Osteoblast (primary cell): Measurements from ENCODE around the gene CACNA1D. TPM values are rescaled to one million over a fixed set of nuclear protein-coding genes. Genes with fewer than 3 reads are reported as not detected.

Source experiments
- DNase-seq: peaks from one replicate; pipeline ENCODE4 v3.0.0; 2011; ENCODE audit warnings: low spot score, mixed read lengths; ENCODE audit not compliant: insufficient read length; ENCODE audit errors: missing footprints
- H2AFZ ChIP-seq: 2 replicates; pipeline ENCODE4 v1.6.0; 2011; ENCODE audit warnings: mild to moderate bottlenecking, low read length
- H3K27ac ChIP-seq: 2 replicates; pipeline ENCODE4 v1.5.1; 2011; ENCODE audit warnings: mild to moderate bottlenecking, low read depth, low read length, moderate library complexity
- H3K27me3 ChIP-seq: 2 replicates; pipeline ENCODE4 v1.6.0; 2012; ENCODE audit warnings: mild to moderate bottlenecking, control low read depth, inconsistent platforms, low read length, moderate library complexity; ENCODE audit not compliant: insufficient read depth
- H3K36me3 ChIP-seq: 2 replicates; pipeline ENCODE4 v1.5.1; 2011; ENCODE audit warnings: mild to moderate bottlenecking, low read length, control low read depth, moderate library complexity; ENCODE audit not compliant: insufficient read depth
- H3K4me1 ChIP-seq: 2 replicates; pipeline ENCODE4 v1.5.1; 2011; ENCODE audit warnings: mild to moderate bottlenecking, low read length, control low read depth, moderate library complexity; ENCODE audit not compliant: insufficient read depth
- H3K4me2 ChIP-seq: 2 replicates; pipeline ENCODE4 v1.6.0; 2011; ENCODE audit warnings: mild to moderate bottlenecking, low read length; ENCODE audit not compliant: insufficient read depth
- H3K4me3 ChIP-seq: fragments of 200-600 bp; sonication (generic); 3 replicates; pipeline ENCODE4 v1.5.1; 2012; ENCODE audit warnings: mild to moderate bottlenecking, low read length, inconsistent platforms; ENCODE audit not compliant: insufficient read depth
- H3K79me2 ChIP-seq: 2 replicates; pipeline ENCODE4 v1.6.0; 2012; ENCODE audit warnings: mild to moderate bottlenecking, low read length, control low read depth, inconsistent platforms; ENCODE audit not compliant: insufficient read depth
- H3K9me3 ChIP-seq: 2 replicates; pipeline ENCODE4 v1.5.1; 2011; ENCODE audit warnings: low read depth, low read length, control low read depth
- H4K20me1 ChIP-seq: 2 replicates; pipeline ENCODE4 v1.6.0; 2012; ENCODE audit warnings: mild to moderate bottlenecking, low read length, control low read depth; ENCODE audit not compliant: insufficient read depth
- total RNA-seq: library from RNA; depleted of rRNA; stranded (reverse); fragments of >200 nt; gene quantifications from 2 replicates; pipeline ENCODE4 v1.2.3, GENCODE V29; 2012
- TF ChIP-seq, protein P1 (sequence below): IDR thresholded peaks from 2 replicates; pipeline ENCODE4 v1.5.1; 2011; ENCODE audit warnings: mild to moderate bottlenecking, low read depth, low read length, moderate library complexity; ENCODE audit errors: extremely low read depth

CACNA1D gene
- total RNA-seq, 1 donor, result under 0.01 TPM

- no peaks in the 10 kb centered on the region for H4K20me1 ChIP-seq
- no peaks in the 10 kb centered on the region for H3K9me3 ChIP-seq
- no peak for DNase-seq
- H3K27me3 ChIP-seq, result peaks cover 14% of the 10 kb centered on the region
- H2AFZ ChIP-seq, result no peak overlapping the region
- no peaks in the 10 kb centered on the region for H3K36me3 ChIP-seq
- H3K27ac ChIP-seq, result no peak overlapping the region
- H3K79me2 ChIP-seq, result no peaks in the 10 kb centered on the region
- no peaks in the 10 kb centered on the region for H3K4me1 ChIP-seq
- no peak overlapping the region for H3K4me3 ChIP-seq
- TF ChIP-seq, protein P1, sequence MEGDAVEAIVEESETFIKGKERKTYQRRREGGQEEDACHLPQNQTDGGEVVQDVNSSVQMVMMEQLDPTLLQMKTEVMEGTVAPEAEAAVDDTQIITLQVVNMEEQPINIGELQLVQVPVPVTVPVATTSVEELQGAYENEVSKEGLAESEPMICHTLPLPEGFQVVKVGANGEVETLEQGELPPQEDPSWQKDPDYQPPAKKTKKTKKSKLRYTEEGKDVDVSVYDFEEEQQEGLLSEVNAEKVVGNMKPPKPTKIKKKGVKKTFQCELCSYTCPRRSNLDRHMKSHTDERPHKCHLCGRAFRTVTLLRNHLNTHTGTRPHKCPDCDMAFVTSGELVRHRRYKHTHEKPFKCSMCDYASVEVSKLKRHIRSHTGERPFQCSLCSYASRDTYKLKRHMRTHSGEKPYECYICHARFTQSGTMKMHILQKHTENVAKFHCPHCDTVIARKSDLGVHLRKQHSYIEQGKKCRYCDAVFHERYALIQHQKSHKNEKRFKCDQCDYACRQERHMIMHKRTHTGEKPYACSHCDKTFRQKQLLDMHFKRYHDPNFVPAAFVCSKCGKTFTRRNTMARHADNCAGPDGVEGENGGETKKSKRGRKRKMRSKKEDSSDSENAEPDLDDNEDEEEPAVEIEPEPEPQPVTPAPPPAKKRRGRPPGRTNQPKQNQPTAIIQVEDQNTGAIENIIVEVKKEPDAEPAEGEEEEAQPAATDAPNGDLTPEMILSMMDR, result no peak
- H3K4me2 ChIP-seq, result no peak overlapping the region
Measured at GRCh38 chr3:53709256-53709655, 214.8 kb downstream of the CACNA1D start.

DNA sequence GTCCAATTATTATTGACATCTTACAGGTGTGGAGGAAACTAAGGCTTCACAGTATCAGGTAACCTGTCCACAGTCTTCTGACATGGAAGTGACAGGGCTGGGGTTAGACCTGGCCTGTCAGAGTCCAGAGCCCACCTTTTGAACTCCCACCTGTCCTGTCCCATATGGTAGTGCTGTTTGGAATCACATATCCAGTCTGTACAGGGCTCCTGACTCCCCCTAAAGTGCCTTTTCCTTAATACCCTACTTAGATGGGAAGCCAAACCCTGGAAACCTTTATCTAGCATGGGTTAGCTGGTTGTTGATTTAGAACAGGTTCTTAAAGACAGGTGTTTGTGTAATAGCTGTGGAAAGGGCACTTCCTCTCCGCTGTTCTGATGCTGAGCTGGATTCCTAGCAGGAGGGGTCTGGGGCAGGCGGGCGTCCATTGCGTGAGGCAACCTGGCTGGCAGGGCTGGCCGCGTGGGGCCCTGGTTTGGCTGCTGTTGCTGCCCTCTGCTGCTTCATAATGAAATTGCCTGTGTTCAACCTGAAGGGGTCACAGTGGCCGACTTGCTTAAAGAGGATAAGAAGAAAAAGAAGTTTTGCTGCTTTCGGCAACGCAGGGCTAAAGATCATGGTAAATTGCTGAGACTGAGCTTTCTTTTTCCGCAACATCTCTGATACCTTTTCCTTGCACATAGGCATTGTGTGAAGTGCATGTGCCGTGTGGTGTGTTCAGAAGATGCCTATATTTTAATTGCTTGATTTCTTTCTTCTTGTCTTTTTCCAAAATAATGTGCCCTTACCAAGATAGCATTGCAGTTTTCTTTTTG, 215.7 kb downstream of the CACNA1D start:
- TF ChIP-seq, protein P1, result peak; percentile 77
- Histone ChIP-seq H3K36me3 (no peaks in the 10 kb centered on the region), H3K4me1 (peaks cover under 1% of the 10 kb centered on the region), H4K20me1 (no peaks in the 10 kb centered on the region), H3K27ac (no peak overlapping the region), H3K4me3 (no peak overlapping the region), H3K79me2 (no peaks in the 10 kb centered on the region), H3K4me2 (no peak overlapping the region), H3K9me3 (no peaks in the 10 kb centered on the region), H2AFZ (no peak overlapping the region), H3K27me3 (peaks cover 14% of the 10 kb centered on the region)
- peak; percentile 93 for DNase-seq

GRCh38 chr3:53711387-53711786, 217.0 kb downstream of the CACNA1D start:
- Histone ChIP-seq H4K20me1 (no peaks in the 10 kb centered on the region), H3K4me2 (no peak overlapping the region), H3K27me3 (peaks cover 14% of the 10 kb centered on the region), H3K79me2 (no peaks in the 10 kb centered on the region), H3K36me3 (no peaks in the 10 kb centered on the region), H2AFZ (no peak overlapping the region), H3K27ac (no peak overlapping the region), H3K4me3 (no peak overlapping the region), H3K9me3 (no peaks in the 10 kb centered on the region), H3K4me1 (peaks cover 13% of the 10 kb centered on the region)
- no peak for DNase-seq
- TF ChIP-seq, protein P1, result no peak

DNA sequence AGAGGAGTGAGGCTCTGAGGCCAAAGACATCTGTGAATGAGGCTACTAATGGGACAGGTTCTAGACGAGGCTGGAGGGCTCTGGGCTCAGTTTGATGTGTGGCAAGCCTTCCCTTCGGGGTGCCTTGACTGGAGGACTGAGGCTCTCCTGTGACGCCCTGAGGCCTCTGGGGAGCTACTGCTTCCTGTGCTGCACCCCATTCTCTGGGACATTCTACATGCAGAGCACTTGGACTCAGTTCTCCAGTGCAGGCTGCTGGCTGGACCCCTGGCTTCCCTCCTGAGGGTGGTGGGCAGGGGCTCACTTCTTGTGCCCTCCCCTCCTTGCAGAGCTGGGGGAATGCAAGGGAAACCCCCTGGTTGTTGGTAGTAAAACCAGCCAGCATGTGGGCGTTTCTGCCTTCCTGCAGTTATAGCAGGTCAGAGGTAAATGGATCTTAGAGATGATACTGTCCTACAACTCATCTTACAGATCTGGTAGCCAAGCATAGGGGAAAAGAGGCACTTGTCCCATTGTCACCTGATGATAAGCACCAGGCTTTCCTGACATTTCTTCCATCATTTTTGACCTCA, 218.5 kb downstream of the CACNA1D start:
- H3K4me1 ChIP-seq, result peaks cover 13% of the 10 kb centered on the region
- no peaks in the 10 kb centered on the region for H4K20me1 ChIP-seq
- no peak overlapping the region for H3K4me2 ChIP-seq
- H3K9me3 ChIP-seq, result no peaks in the 10 kb centered on the region
- H3K4me3 ChIP-seq, result no peak overlapping the region
- no peak for DNase-seq
- no peaks in the 10 kb centered on the region for H3K36me3 ChIP-seq
- H3K27ac ChIP-seq, result no peak overlapping the region
- TF ChIP-seq, protein P1, result no peak
- peaks cover 11% of the 10 kb centered on the region for H3K27me3 ChIP-seq
- H2AFZ ChIP-seq, result no peak overlapping the region
- H3K79me2 ChIP-seq, result no peaks in the 10 kb centered on the region
